ENCODE results near the gene SWT1. TPM values are rescaled to one million over a fixed set of nuclear protein-coding genes. Genes with fewer than 3 reads are reported as not detected.
"Not testable (repeated sequence)": the region's sequence is repeated elsewhere in the genome, so short reads cannot be mapped to it uniquely, and the experiment has no call there.

Gene SWT1
- total RNA-seq, 1 experiment from 2014 or later: 2.0 TPM

DNA sequence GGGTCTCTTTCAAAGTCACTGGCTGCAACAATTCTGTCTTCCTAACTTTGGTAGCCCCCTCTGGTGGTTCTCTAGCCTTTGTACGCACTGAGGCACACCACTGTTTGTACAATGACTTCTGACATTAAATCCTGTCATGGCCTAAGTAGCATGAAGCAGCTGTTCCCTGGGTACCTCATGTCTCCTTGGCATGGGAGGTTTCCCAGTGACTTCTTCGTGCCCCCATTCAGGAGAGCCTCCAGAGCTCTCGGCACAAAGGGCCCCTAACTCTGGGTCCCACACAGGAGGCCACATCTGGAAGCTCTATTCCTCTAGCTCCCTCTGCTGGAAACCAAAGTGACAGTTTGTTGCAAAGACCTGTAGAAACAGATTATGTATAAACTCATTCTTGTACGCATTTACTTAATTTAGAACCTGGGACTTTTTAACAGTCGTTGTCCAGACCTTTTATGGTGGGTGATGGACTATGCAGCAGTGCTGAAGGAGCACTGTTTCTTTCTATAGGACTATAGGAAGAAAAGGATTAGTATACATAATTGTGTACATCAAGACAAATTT lies 13.4 kb downstream of the SWT1 start:
- DNase-seq (ENCODE audit: low spot score): peak; percentile 41

DNA sequence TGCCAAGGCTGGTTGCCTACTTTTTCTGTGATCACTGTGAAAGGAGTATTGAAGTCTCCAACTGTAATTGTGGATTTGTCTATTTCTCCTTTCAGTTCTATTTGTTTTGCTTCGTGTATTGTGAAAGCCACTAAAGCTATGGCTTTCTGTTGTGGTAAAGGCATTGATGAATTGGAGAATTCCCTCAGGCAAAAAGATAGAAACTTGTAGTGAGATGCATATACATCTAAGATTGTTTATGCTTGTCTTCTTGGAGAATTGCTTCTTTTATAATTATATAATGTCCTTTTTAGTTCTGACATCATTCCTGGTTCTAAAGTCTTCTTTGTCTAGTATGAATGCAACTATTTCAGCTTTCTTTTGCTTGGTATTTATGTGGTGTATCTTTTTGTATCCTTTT lies 36.8 kb downstream of the SWT1 start:
- no peak for DNase-seq (ENCODE audit: low spot score)

DNA sequence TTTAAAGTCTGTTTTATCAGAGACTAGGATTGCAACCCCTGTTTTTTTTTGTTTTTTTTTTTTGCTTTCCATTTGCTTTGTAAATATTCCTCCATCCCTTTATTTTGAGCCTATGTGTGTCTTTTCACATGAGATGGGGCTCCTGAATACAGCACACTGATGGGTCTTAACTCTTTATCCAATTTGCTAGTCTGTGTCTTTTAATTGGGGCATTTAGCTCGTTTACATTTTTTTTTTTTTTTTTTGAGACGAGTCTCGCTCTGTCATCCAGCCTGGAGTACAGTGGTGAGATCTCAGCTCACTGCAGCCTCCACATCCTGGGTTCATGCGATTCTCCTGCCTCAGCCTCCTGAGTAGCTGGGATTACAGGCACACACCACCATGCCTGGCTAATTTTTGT lies 41.7 kb downstream of the SWT1 start:
- not testable (repeated sequence) for DNase-seq (ENCODE audit: low spot score)

DNA sequence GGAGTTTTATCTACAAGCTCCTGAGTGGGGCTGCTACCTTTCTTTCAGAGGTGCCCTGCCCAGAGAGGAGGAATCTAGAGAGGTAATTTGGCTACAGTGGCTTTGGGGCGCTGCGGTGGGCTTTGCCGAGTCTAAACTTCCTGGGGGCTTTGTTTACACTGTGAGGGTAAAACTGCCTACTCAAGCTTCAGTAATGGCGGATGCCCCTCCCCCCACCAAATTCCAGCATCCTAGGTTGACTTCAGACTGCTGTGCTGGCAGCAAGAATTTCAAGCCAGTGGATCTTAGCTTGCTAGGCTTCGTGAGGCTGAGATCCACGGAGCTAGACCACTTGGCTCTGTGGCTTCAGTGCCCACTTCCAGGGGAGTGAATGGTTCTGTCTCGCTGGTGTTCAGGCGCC lies 43.9 kb downstream of the SWT1 start:
- DNase-seq (ENCODE audit: low spot score): no peak

DNA sequence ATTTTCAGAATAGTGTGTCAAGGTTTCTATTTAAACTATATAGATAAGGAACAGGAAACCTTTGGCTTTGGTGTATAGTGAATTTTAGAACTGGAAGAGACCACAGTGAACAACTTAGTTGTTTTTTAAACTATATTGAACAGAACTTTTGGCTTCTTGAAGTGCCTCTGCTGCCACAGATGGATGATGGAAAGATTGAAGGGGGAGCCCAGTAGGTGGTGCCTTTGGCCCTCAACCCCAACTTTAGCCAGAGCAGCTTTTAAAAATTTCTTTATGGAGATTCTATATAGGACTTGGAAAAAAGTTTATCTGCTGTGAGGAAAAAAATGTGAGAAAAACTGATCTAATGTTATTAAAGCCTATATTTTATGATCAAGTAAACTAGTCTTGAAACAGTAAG lies 50.2 kb downstream of the SWT1 start:
- no peak for DNase-seq (ENCODE audit: low spot score)

DNA sequence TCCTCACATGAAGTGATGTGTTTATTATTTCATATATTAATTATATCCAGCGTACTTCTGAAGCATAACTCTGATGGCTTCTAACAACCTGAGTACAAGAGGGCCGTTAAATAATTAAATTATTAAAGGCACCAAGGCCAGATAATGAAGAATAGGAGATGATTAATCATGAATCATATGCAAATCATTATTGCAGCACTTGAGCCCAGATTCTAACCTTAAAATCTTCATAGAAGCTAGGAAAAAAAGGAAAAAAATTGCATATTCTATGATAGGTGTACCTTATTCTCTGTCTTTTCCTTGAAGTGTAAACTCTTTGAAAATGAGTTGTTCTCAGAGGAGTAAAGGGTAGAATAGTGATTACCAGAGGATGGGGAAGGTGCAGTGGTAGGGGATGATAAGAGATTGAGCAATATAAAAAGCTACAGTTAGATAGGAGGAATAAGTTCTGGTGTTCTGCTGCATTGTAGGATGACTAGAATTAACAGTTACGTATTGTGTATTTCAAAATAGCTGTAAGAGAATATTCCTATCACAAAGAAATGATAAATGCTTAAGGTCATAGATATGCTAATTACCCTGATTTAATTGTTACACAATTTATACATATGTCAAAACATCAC lies 51.1 kb downstream of the SWT1 start:
- no peak for DNase-seq (ENCODE audit: low spot score)

DNA sequence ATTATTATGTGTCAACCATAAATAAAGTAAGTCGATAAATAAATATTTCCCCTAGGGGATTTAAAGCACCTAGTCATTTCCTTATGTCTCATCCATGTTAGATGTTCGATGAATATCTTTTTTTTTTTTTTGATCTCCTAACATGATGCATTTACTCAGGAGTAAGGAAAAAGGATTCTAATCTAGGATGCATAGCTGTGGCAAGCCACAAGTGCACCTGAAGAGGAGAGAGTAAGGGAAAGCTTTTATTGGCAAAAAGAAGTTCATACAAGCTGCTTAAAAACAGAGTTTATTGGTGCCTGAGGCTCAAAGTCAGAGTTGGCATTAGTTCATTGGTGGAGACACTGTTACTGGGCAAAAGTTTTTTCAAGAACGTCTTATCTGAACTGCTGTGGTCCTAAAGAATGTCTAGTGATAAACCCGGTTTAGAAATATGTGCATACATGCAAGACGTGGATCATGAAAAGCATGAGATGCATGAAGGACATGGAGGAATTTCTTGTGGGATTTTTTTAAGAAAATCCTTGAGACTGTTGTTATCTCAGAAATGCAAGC lies 51.7 kb downstream of the SWT1 start:
- DNase-seq (ENCODE audit: low spot score): no peak

DNA sequence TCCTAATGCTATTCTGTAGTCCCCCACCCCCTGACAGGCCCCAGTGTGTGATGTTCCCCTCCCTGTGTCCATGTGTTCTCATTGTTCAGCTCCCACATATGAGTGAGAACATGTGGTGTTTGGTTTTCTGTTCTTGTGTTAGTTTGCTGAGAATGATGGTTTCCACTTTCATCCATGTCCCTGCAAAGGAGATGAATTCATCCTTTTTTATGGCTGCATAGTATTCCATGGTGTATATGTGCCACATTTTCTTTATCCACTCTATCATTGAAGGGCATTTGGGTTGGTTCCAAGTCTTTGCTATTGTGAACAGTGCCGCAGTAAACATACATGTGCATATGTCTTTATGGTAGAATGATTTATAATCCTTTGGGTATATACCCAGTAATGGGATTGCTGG lies 52.4 kb downstream of the SWT1 start:
- DNase-seq (ENCODE audit: low spot score): not testable (repeated sequence)

DNA sequence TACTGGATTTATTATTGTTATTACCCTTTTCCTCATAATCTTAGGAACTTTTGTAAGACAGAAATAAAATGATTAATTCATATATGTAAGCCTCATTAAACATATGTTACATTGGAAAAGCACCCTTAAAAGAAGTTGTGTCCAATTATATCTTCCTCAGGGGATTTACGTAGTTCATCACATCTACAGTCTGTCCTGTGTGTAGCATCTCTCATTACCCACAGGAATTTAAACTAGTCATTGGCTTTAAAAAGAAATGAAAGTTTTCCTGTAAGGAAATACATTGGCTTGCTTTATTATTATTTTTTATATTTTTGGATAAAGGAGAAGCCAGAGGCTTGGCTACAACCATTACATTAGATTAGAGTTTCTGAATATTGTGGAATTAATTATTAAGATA lies 56.1 kb downstream of the SWT1 start:
- no peak for DNase-seq (ENCODE audit: low spot score)

DNA sequence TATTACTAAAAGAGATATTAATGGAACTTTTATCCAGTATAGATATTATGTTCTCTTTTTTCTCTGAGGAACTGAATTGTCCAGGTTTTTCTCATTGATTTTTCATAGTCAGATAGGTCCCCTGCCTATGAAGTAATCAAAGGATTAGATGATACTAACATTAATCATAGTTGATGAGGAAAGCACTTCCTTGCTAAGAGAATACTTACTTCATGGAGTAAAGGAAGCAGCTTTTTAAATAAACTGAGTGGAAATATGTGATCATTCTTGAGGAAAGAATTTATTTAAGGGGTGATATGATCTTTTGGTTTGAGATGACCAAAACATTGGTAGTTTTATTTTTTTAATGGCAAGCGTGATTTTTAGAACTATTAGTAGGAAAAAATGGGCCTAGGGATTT lies 58.9 kb downstream of the SWT1 start:
- DNase-seq (ENCODE audit: low spot score): no peak

DNA sequence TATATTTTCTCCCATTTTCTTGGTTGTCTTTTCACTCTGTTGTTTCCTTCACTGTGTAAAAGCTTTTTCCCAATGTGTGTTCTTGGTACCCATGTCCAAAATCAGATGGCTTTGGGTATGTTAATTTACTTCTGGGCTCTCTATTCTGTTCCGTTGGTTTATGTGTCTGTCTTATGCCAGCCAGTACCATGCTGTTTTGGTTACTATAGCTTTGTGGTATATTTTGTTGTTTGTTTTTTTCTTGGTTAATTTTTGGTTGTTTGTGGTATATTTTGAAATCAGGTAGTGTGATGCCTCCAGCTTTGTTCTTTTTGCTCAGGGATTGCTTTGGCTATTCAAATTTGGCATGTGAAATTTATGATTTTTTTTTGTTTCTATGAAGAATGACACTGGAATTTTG lies 67.2 kb downstream of the SWT1 start:
- no peak for DNase-seq (ENCODE audit: low spot score)

DNA sequence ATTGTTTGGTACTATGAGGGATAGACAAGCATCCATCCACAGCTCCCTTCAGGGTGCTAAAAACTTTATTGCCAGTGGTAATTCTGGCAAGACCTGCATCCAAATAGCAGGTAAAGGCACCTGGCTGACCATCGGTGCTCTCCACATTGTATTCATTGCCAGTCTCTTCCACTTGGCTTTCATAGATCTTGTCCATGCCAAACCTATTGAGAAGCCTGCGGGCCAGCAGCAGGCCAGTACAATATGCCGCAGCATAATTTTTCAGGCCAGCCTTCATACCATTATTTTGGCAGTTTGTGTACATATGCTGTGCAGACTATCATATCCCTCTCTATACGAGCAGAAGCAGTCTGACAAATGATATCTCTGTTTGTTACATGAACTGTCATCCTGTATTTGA lies 70.2 kb downstream of the SWT1 start:
- DNase-seq (ENCODE audit: low spot score): no peak

DNA sequence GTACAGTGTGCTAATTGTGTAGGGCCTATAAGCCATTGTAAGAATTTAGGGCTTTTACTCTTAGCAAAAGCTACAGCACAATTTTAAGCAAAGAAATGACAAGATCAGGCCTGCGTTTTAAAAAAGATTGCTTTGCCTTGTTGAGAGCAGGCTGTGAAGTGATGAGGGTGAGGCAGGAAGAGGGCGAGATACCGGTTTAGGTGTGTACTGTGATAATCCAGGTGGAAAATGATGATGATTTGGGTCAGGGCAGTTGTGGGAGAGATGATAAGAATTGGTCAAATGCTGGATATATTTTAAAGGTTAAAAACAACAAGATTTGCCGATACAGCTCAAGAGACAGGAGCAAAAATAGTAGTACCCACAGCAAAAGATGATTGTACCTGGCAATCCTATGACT lies 72.0 kb downstream of the SWT1 start:
- no peak for DNase-seq (ENCODE audit: low spot score)

DNA sequence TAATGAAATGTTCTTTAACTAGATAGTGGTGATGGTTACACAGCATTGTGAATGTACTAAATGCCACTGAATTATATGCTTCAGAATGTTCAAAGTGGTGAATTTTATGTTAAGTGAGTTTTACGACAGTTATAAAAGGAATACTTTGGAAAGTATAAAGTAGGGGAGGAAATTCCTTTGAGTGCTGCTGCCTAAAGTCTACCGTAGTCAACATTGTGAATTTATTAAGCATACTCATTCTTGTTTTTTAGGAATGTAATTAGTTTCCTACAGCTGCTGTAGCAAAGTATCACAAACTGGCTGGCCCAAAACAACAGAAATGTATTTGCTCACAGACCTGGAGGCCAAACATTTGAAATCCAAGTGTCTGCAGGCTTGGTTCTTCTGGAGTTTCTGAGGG lies 73.0 kb downstream of the SWT1 start:
- DNase-seq (ENCODE audit: low spot score): no peak

DNA sequence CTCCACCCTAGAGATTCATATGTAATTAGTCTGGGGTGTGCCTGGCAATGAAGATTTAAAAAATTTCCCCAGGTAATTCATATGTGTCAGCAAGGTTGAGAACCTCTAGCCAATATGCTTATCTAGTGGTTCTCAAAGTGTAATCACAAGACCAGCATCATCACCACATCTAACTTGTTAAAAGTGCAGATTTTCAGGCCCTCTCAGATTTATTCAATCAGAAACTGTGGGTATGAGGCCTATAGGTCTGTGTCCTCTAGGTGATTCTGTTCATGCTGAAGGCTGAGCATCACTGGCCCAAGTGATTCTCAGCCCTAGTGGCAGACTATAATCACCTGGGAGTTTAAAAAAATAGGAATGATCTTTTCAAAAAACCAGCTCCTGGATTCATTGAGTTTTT lies 75.9 kb downstream of the SWT1 start:
- no peak for DNase-seq (ENCODE audit: low spot score)

DNA sequence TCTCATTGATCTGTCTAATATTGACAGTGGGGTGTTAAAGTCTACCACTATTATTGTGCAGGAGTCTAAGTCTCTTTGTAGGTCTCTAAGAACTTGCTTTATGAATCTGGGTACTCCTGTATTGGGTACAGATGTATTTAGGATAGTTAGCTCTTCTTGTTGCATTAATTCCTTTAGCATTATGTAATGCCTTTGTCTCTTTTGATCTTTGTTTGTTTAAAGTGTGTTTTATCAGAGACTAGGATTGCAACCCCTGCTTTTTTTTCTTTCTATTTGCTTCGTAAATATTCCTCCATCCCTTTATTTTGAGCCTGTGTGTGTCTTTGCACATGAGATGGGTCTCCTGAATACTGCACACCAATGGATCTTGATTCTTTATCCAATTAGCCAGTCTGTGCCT lies 77.2 kb downstream of the SWT1 start:
- not testable (repeated sequence) for DNase-seq (ENCODE audit: low spot score)

DNA sequence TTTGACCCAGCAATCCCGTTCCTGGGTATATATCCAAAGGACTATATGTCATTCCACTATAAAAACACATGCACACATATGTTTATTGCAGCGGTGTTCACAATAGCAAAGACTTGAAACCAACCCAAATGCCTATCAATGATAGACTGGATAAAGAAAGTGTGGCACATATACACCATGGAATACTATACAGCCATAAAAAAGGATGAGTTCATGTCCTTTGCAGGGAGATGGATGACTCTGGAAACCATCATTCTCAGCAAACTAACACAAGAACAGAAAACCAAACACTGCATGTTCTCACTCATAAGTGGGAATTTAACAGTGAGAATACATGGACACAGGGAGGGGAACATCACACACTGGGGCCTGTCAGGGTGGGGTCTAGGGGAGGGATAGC lies 80.2 kb downstream of the SWT1 start:
- DNase-seq (ENCODE audit: low spot score): not testable (repeated sequence)

DNA sequence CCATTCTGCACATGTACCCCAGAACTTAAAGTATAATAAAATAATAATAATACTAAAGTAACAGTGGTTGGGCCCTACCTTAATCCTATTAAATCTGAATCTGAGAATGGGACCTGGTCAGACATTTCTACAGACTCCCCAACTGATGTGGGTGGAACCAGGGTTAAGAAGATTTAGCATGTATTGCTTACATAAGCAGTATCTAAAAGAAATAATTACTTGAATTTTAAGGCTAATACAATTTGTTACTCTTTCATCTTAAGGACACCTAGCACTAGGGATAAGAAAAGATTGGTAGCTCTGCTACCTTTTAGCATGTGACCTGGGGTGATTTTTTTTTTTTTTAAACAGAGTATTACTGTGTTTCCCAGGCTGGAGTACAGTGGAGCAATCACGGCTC lies 80.7 kb downstream of the SWT1 start:
- DNase-seq (ENCODE audit: low spot score): no peak

DNA sequence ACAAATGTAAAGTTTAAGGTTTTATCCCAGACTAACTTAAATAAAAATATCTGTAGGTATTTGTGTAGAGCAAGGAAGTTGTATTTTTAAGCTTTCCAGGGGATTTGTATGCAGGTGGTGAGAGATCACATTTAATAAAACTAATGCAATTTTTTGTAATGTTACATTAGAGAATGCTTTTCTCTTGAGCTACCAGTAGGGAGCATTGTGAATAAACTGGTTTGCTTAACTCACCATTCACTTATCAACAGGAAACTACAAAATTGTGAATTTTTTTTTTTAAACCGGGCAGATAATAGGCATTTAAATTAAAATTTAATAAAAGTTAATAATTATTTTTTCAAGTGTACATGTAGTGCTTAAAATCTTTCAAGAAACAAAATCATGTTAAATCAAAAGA lies 81.5 kb downstream of the SWT1 start:
- peak; percentile 30 for DNase-seq (ENCODE audit: low spot score)

DNA sequence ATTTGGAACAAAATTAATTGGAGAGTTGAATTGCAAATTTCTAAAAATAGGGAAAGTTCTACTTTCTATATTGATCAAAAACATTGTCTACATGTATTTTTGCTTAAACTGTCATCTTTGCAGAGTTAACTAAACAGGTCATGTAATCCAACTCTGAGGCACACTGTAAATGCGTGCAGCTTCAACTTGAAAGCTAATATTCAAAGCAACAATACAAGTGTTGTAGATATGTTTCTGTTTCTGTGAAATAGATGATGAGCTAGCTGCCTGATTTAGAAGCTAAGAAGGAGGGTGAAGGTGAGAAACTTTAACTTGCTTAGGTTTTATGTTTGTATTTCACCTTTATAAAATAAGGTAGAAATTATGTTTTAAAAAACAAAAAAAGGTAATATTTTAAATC lies 82.9 kb downstream of the SWT1 start:
- no peak for DNase-seq (ENCODE audit: low spot score)

DNA sequence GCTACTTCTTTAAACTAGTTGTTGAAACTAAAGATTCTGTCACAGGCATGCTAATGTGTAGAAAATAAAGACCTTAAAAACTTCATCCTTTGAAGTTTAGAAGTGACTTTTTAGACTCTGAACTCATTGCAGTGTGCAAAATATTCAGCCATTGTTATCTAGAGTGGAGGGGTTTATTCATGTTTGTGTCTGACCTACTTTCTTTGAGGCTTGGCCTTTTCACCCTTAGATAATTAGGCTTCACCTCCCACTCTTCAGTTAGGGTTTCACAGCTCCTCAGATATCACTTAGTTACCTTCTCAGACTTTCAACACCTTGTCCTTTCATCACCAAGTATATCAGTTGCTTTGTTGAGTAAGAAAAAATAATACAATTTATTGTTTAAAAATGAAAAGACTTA lies 84.2 kb downstream of the SWT1 start:
- DNase-seq (ENCODE audit: low spot score): no peak

DNA sequence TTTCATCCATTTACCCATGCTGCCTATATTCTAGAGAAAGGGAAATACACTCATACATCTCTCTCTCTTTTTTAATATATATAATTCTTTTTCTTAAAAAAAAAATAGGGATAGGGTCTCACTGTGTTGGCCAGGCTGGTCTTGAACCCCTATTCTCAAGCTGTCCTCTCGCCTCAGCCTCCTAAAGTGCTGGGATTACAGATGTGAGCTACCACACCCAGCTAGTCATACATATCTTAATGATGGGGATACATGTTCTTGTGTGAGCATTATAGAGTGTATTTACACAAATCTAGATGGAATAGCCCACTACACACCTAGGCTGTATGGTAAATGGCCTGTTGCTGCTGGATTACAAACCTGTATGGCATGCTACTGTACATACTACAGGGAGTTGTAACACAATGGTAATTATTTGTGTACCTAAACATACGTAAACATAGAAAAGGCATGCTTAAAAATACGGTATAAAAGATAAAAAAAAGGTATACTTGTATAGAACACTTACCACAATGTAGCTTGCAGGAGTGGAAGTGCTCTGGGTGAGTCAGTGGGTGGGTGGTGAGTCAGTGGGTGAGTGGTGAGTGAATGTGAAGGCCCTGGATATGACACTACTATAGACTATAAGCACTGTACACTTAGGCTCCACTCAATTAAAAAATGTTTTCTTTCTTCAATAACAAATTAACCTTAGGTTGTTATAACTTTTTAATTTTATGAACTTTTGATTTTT lies 87.2 kb downstream of the SWT1 start:
- peak; percentile 7 for DNase-seq (ENCODE audit: low spot score)

DNA sequence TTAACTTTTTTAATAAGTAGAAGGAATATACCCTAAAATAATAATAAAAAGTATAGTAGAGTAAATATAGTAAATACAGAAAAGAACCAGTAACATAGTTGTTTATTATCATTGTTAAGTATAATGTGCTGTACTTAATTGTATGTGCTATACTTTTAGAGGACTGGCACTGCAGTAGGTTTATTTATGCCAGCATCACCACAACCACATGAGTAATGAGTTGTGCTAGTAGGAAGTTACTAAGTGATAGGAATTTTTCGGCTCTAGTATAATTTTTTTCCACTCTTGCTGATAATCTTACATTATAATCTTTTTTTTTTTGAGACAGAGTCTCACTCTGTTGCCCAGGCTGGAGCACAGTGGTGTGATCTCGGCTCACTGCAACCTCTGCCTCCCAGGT lies 88.5 kb downstream of the SWT1 start:
- DNase-seq (ENCODE audit: low spot score): no peak

Measured in H4 (cell line).